Hepatocyte (in vitro differentiated cells): ENCODE results near the gene SETD6. TPM values are rescaled to one million over a fixed set of nuclear protein-coding genes. Genes with fewer than 3 reads are reported as not detected.

ENCODE experiments used
- DNase-seq: peaks from one replicate; pipeline ENCODE4 v3.0.0-alpha.2; 2016; ENCODE audit warnings: low spot score
- H2AFZ ChIP-seq: fragments of 200-600 bp; sonication (generic); 2 replicates; pipeline ENCODE4 v1.6.0; 2016; ENCODE audit warnings: antibody characterized with exemption, mild to moderate bottlenecking
- H3K27ac ChIP-seq: fragments of 200-600 bp; sonication (generic); 2 replicates; pipeline ENCODE4 v1.5.1; 2016; ENCODE audit warnings: mild to moderate bottlenecking
- H3K27me3 ChIP-seq: fragments of 200-600 bp; sonication (generic); 2 replicates; pipeline ENCODE4 v1.6.1; 2016
- H3K36me3 ChIP-seq: fragments of 200-600 bp; sonication (generic); replicated peaks from 2 replicates; pipeline ENCODE4 v1.5.1; 2016; ENCODE audit warnings: low read depth; ENCODE audit not compliant: insufficient read depth
- H3K4me1 ChIP-seq: fragments of 200-600 bp; sonication (generic); 2 replicates; pipeline ENCODE4 v1.5.1; 2016; ENCODE audit warnings: mild to moderate bottlenecking, moderate library complexity; ENCODE audit not compliant: insufficient read depth
- H3K4me2 ChIP-seq: fragments of 200-600 bp; sonication (generic); 2 replicates; pipeline ENCODE4 v1.6.0; 2016
- H3K4me3 ChIP-seq: fragments of 200-600 bp; sonication (generic); 2 replicates; pipeline ENCODE4 v1.5.1; 2016; ENCODE audit warnings: mild to moderate bottlenecking
- H3K79me2 ChIP-seq: fragments of 200-600 bp; sonication (generic); 2 replicates; pipeline ENCODE4 v1.6.0; 2017; ENCODE audit warnings: mild to moderate bottlenecking
- H3K9me2 ChIP-seq: fragments of 200-600 bp; sonication (generic); replicated peaks from 2 replicates; pipeline ENCODE4 v1.6.0; 2017; ENCODE audit warnings: mild to moderate bottlenecking; ENCODE audit not compliant: insufficient read depth
- H3K9me3 ChIP-seq: fragments of 200-600 bp; sonication (generic); 2 replicates; pipeline ENCODE4 v1.5.1; 2016; ENCODE audit warnings: low read depth, mild to moderate bottlenecking
- H4K20me1 ChIP-seq: fragments of 200-600 bp; sonication (generic); 2 replicates; pipeline ENCODE4 v1.6.0; 2016; ENCODE audit warnings: mild to moderate bottlenecking; ENCODE audit not compliant: insufficient read depth, poor library complexity, severe bottlenecking
- CTCF ChIP-seq: fragments of 200-600 bp; sonication (generic); IDR thresholded peaks from 2 replicates; pipeline ENCODE4 v1.5.1; 2016; ENCODE audit warnings: antibody characterized with exemption, mild to moderate bottlenecking; ENCODE audit not compliant: poor library complexity
- EZH2 ChIP-seq: fragments of 200-600 bp; sonication (generic); IDR thresholded peaks from 2 replicates; pipeline ENCODE4 v1.6.1; 2016; ENCODE audit warnings: antibody characterized with exemption, mild to moderate bottlenecking, borderline replicate concordance
- EZH2phosphoT487 ChIP-seq: fragments of 200-600 bp; sonication (generic); IDR thresholded peaks from one replicate; pipeline ENCODE4 v1.6.1; 2018; ENCODE audit warnings: antibody characterized with exemption, mild to moderate bottlenecking, low read depth, moderate library complexity; ENCODE audit not compliant: unreplicated experiment, severe bottlenecking
- WGBS: methylation state at CpG from one replicate; pipeline ENCODE4 v1.1.6; 2016; ENCODE audit warnings: low lambda C conversion rate; ENCODE audit errors: missing lambda C conversion rate; 5-methylcytosine and 5-hydroxymethylcytosine counted together
- polyA plus RNA-seq: library from polyadenylated mRNA; unstranded; fragments of >200 nt; fragmentation: Nextera tagmentation; extraction: Ambion mirVana; gene quantifications from 2 replicates; pipeline ENCODE4 v1.2.1, GENCODE V29; 2016
- total RNA-seq: library from RNA; depleted of rRNA; stranded (reverse); fragments of >200 nt; gene quantifications from 2 replicates; pipeline ENCODE4 v1.2.3, GENCODE V29; 2014

The SETD6 gene
- total and polyA plus RNA-seq, 2 experiments from 2014 or later = 9.7 to 11.4 TPM

- no peak for DNase-seq
- H3K4me3 ChIP-seq = no peak overlapping the region
- H3K79me2 ChIP-seq = no peaks in the 10 kb centered on the region
- H3K4me1 ChIP-seq = peaks cover 7% of the 10 kb centered on the region
- no peak for TF ChIP-seq EZH2
- TF ChIP-seq CTCF = no peak
- no peak for TF ChIP-seq EZH2phosphoT487
- H3K9me2 ChIP-seq = no peaks in the 10 kb centered on the region
- H3K4me2 ChIP-seq = no peak overlapping the region
- 93% methylated on average over 14 of the region's 14 CpGs for WGBS
- H3K27me3 ChIP-seq = peaks cover 3% of the 10 kb centered on the region
- no peak overlapping the region for H3K27ac ChIP-seq
- H2AFZ ChIP-seq = no peak overlapping the region
- no peaks in the 10 kb centered on the region for H3K9me3 ChIP-seq
- no peaks in the 10 kb centered on the region for H3K36me3 ChIP-seq
- H4K20me1 ChIP-seq = no peaks in the 10 kb centered on the region
Observed at GRCh38 chr16:58503166-58503862, 12.0 kb upstream of the SETD6 start.

GRCh38 chr16:58503863-58504688 is 11.2 kb upstream of the SETD6 start:
- no peak for TF ChIP-seq EZH2phosphoT487
- TF ChIP-seq CTCF = no peak
- no peak for TF ChIP-seq EZH2
- Histone ChIP-seq H3K9me3 (no peaks in the 10 kb centered on the region), H4K20me1 (no peaks in the 10 kb centered on the region), H3K36me3 (no peaks in the 10 kb centered on the region), H3K4me3 (no peak overlapping the region), H3K27ac (no peak overlapping the region), H3K4me2 (no peak overlapping the region), H3K79me2 (no peaks in the 10 kb centered on the region), H3K4me1 (peaks cover 7% of the 10 kb centered on the region), H3K27me3 (peaks cover 3% of the 10 kb centered on the region), H2AFZ (no peak overlapping the region), H3K9me2 (no peaks in the 10 kb centered on the region)
- no peak for DNase-seq
- 97% methylated on average over 20 of the region's 21 CpGs for WGBS

- no peak for DNase-seq
- Histone ChIP-seq H3K27ac (no peak overlapping the region), H3K36me3 (no peaks in the 10 kb centered on the region), H3K9me2 (no peaks in the 10 kb centered on the region), H4K20me1 (no peaks in the 10 kb centered on the region), H3K27me3 (peaks cover 3% of the 10 kb centered on the region), H3K79me2 (no peaks in the 10 kb centered on the region), H3K4me1 (no peaks in the 10 kb centered on the region), H2AFZ (no peak overlapping the region), H3K4me2 (no peak overlapping the region), H3K9me3 (no peaks in the 10 kb centered on the region), H3K4me3 (no peak overlapping the region)
- 79% methylated on average over 12 of the region's 20 CpGs for WGBS
- TF ChIP-seq EZH2phosphoT487 (no peak), CTCF (no peak), EZH2 (no peak)
Observed at GRCh38 chr16:58506241-58507194, 8.8 kb upstream of the SETD6 start.
